ENCODE results near the gene NAALADL2.
"Not testable (repeated sequence)": the region's sequence is repeated elsewhere in the genome, so short reads cannot be mapped to it uniquely, and the experiment has no call there.

DNA sequence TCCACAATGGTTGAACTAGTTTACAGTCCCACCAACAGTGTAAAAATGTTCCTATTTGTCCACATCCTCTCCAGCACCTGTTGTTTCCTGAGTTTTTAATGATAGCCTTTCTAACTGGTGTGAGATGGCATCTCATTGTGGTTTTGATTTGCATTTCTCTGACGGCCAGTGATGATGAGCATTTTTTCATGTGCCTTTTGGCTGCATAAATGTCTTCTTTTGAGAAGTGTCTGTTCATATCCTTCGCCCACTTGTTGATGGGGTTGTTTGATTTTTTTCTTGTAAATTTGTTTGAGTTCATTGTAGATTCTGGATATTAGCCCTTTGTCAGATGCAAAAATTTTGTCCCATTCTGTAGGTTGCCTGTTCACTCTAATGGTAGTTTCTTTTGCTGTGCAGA, 564.7 kb downstream of the NAALADL2 start:
- TF ChIP-seq, protein P1, sequence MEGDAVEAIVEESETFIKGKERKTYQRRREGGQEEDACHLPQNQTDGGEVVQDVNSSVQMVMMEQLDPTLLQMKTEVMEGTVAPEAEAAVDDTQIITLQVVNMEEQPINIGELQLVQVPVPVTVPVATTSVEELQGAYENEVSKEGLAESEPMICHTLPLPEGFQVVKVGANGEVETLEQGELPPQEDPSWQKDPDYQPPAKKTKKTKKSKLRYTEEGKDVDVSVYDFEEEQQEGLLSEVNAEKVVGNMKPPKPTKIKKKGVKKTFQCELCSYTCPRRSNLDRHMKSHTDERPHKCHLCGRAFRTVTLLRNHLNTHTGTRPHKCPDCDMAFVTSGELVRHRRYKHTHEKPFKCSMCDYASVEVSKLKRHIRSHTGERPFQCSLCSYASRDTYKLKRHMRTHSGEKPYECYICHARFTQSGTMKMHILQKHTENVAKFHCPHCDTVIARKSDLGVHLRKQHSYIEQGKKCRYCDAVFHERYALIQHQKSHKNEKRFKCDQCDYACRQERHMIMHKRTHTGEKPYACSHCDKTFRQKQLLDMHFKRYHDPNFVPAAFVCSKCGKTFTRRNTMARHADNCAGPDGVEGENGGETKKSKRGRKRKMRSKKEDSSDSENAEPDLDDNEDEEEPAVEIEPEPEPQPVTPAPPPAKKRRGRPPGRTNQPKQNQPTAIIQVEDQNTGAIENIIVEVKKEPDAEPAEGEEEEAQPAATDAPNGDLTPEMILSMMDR (conservative IDR thresholded peaks at IDR 0.05; ENCODE audit: low read depth, low read length): not testable (repeated sequence)
- not testable (repeated sequence) for TF ChIP-seq EZH2 (IDR thresholded peaks at IDR 0.05; ENCODE audit: low read length, unreplicated experiment)
